Natural killer cell (primary cell): ENCODE measurements around the gene ORC2. TPM values are rescaled to one million over a fixed set of nuclear protein-coding genes. Genes with fewer than 3 reads are reported as not detected.

ENCODE experiments used
- ATAC-seq, 3 donors: fragments of 150-1000 bp in 2 of 3; fragments of 200-7000 bp in 1 of 3; cut with Tn5 transposase; 1 replicate in 1 of 3; 2 replicates in 2 of 3; pipeline ENCODE4 v1.10.0; 2021; ENCODE audit warnings: mild to moderate bottlenecking in 2 of 3, moderate library complexity in 2 of 3
- DNase-seq, 2 donors: peaks; one replicate each; pipeline versions ENCODE4 v3.0.0 to v3.0.0-alpha.2; 2013 to 2021; ENCODE audit warnings: mixed read lengths in 1 of 2
- H3K27ac ChIP-seq: one replicate; pipeline ENCODE4 v1.5.1; 2013; ENCODE audit warnings: mild to moderate bottlenecking, low read length
- H3K27me3 ChIP-seq: one replicate; pipeline ENCODE4 v1.6.1; 2013; ENCODE audit warnings: low read length; ENCODE audit not compliant: control insufficient read depth, insufficient read depth
- H3K36me3 ChIP-seq: one replicate; pipeline ENCODE4 v1.6.1; 2013; ENCODE audit warnings: low read length; ENCODE audit not compliant: control insufficient read depth, insufficient read depth
- H3K4me1 ChIP-seq: one replicate; pipeline ENCODE4 v1.6.1; 2013; ENCODE audit warnings: low read length; ENCODE audit not compliant: control insufficient read depth, insufficient read depth
- H3K4me3 ChIP-seq: one replicate; pipeline ENCODE4 v1.5.1; 2013; ENCODE audit warnings: low read length
- H3K9me3 ChIP-seq: one replicate; pipeline ENCODE4 v1.6.1; 2013; ENCODE audit warnings: low read length; ENCODE audit not compliant: control insufficient read depth, insufficient read depth
- H3K27ac Mint-ChIP-seq, 2 donors: one replicate each; pipeline ENCODE4 v1.8.0; 2022; ENCODE audit warnings: mild to moderate bottlenecking in 2 of 2, mixed read lengths in 2 of 2, moderate library complexity in 1 of 2
- H3K27me3 Mint-ChIP-seq, 2 donors: one replicate each; pipeline ENCODE4 v1.8.0; 2022; ENCODE audit warnings: low read depth in 2 of 2, mixed read lengths in 2 of 2
- H3K36me3 Mint-ChIP-seq: one replicate; pipeline ENCODE4 v1.8.0; 2022; ENCODE audit warnings: mixed read lengths
- H3K4me1 Mint-ChIP-seq, 2 donors: one replicate each; pipeline ENCODE4 v1.8.0; 2022; ENCODE audit warnings: mixed read lengths in 2 of 2
- H3K4me3 Mint-ChIP-seq: one replicate; pipeline ENCODE4 v1.8.0; 2022; ENCODE audit warnings: mild to moderate bottlenecking, moderate library complexity, mixed read lengths
- H3K9me3 Mint-ChIP-seq, 2 donors: one replicate each; pipeline ENCODE4 v1.8.0; 2022; ENCODE audit warnings: mixed read lengths in 2 of 2
- CTCF ChIP-seq: fragments of 200-600 bp; IDR thresholded peaks from one replicate; pipeline ENCODE4 v1.8.0; 2022; ENCODE audit warnings: antibody characterized with exemption
- WGBS: methylation state at CpG from one replicate; pipeline ENCODE4 v1.1.7; 2013; ENCODE audit warnings: missing lambda C conversion rate; ENCODE audit not compliant: insufficient coverage; 5-methylcytosine and 5-hydroxymethylcytosine counted together
- intact Hi-C: fragments of 100-400 bp; cut with micrococcal nuclease; formaldehyde crosslinking; loops from one replicate; pipeline ENCODE4 v1.14.2; 2022
- total RNA-seq, 4 donors: library from RNA; stranded (reverse); fragments of 120-200 nt in 1 of 4; gene quantifications; one replicate each; pipeline versions ENCODE4 v1.2.3 to v1.2.4, GENCODE V29; 2013 to 2022

ORC2 gene
- total RNA-seq, 3 donors from 2014 or later (not counting 1 experiment from before 2014, with no cell fraction given), result 21.7 to 48.5 (median 26.1) TPM

GRCh38 chr2:201006704-201007103, 43.2 kb upstream of the ORC2 start:
- DNase-seq (no peak), ATAC-seq (no peak)
- H3K27me3 Mint-ChIP-seq, result no peaks in the 10 kb centered on the region
- H3K4me3 Mint-ChIP-seq, result no peak overlapping the region
- no peaks in the 10 kb centered on the region for H3K9me3 ChIP-seq
- no peak overlapping the region for H3K27ac Mint-ChIP-seq
- peaks cover 6% of the 10 kb centered on the region for H3K36me3 Mint-ChIP-seq
- H3K9me3 Mint-ChIP-seq, result no peaks in the 10 kb centered on the region
- no peak overlapping the region for H3K27ac ChIP-seq
- peaks cover 34% of the 10 kb centered on the region for H3K36me3 ChIP-seq
- intact Hi-C loops, result no loop called here
- TF ChIP-seq CTCF, result no peak
- no peak overlapping the region for H3K4me3 ChIP-seq
- no peaks in the 10 kb centered on the region for H3K27me3 ChIP-seq
- no peaks in the 10 kb centered on the region for H3K4me1 Mint-ChIP-seq
- H3K4me1 ChIP-seq, result no peaks in the 10 kb centered on the region

DNA sequence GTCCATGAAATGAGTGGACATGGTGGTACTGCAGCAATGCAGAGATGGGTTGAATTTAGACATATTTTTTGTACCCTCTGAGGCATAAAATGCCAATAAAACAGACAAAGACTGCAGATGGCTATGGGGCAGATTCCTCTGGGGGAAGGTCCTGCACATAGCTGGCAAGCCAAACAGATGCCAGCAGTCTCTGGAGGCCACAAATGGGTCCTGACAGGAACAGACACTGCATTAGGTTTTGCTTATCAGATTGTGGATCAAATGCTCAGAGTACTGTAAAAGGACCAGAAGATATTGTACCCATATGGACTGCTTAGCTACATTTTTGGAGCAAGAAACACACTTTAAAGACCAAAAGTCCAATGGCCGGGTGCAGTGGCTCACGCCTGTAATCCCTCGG, 40.9 kb upstream of the ORC2 start:
- Mint-ChIP-seq H3K4me3 (no peak overlapping the region), H3K27ac (no peak overlapping the region), H3K9me3 (no peaks in the 10 kb centered on the region), H3K27me3 (no peaks in the 10 kb centered on the region), H3K36me3 (peaks cover 6% of the 10 kb centered on the region), H3K4me1 (no peaks in the 10 kb centered on the region)
- no peak overlapping the region for H3K4me3 ChIP-seq
- peaks cover 32% of the 10 kb centered on the region for H3K36me3 ChIP-seq
- no peak overlapping the region for H3K27ac ChIP-seq
- H3K9me3 ChIP-seq, result no peaks in the 10 kb centered on the region
- WGBS, result 100% methylated on average over 3 of the region's 3 CpGs
- DNase-seq, result no peak
- H3K27me3 ChIP-seq, result no peaks in the 10 kb centered on the region
- no peaks in the 10 kb centered on the region for H3K4me1 ChIP-seq
- intact Hi-C loops, result no loop called here
- no peak for ATAC-seq
- no peak for TF ChIP-seq CTCF

- H3K36me3 Mint-ChIP-seq, result no peaks in the 10 kb centered on the region
- H3K9me3 Mint-ChIP-seq, result no peaks in the 10 kb centered on the region
- 96% methylated on average over 3 of the region's 3 CpGs for WGBS
- H3K27me3 Mint-ChIP-seq, result no peaks in the 10 kb centered on the region
- no peak for TF ChIP-seq CTCF
- Histone ChIP-seq H3K4me1 (no peaks in the 10 kb centered on the region), H3K4me3 (no peak overlapping the region), H3K9me3 (no peaks in the 10 kb centered on the region), H3K27ac (no peak overlapping the region), H3K27me3 (no peaks in the 10 kb centered on the region), H3K36me3 (peaks cover 52% of the 10 kb centered on the region)
- intact Hi-C loops, result no loop called here
- no peak for ATAC-seq
- no peaks in the 10 kb centered on the region for H3K4me1 Mint-ChIP-seq
- DNase-seq, result no peak
- no peak overlapping the region for H3K27ac Mint-ChIP-seq
- H3K4me3 Mint-ChIP-seq, result no peak overlapping the region
Measured at GRCh38 chr2:200993097-200993496, 29.6 kb upstream of the ORC2 start.

GRCh38 chr2:200987137-200987536, 23.7 kb upstream of the ORC2 start:
- Histone ChIP-seq H3K27ac (no peak overlapping the region), H3K27me3 (no peaks in the 10 kb centered on the region), H3K4me1 (no peaks in the 10 kb centered on the region), H3K4me3 (no peak overlapping the region), H3K9me3 (no peaks in the 10 kb centered on the region), H3K36me3 (peaks cover 56% of the 10 kb centered on the region)
- Mint-ChIP-seq H3K9me3 (no peaks in the 10 kb centered on the region), H3K4me3 (no peak overlapping the region), H3K36me3 (no peaks in the 10 kb centered on the region), H3K4me1 (no peaks in the 10 kb centered on the region), H3K27ac (no peak overlapping the region), H3K27me3 (no peaks in the 10 kb centered on the region)
- WGBS, result 98% methylated on average over 8 of the region's 8 CpGs
- DNase-seq (no peak), ATAC-seq (no peak)
- intact Hi-C loops, result no loop called here
- TF ChIP-seq CTCF, result no peak
